NB4 (cell line): ENCODE results near the gene COPS6.

Experiments used
- TF ChIP-seq, protein P1 (sequence below): IDR thresholded peaks from 2 replicates; pipeline ENCODE4 v1.6.1; 2011; ENCODE audit warnings: low read depth, low read length
- TF ChIP-seq, protein P2 (sequence below): IDR thresholded peaks from one replicate; pipeline ENCODE4 v1.5.1; 2012; ENCODE audit warnings: low read depth, low read length

DNA sequence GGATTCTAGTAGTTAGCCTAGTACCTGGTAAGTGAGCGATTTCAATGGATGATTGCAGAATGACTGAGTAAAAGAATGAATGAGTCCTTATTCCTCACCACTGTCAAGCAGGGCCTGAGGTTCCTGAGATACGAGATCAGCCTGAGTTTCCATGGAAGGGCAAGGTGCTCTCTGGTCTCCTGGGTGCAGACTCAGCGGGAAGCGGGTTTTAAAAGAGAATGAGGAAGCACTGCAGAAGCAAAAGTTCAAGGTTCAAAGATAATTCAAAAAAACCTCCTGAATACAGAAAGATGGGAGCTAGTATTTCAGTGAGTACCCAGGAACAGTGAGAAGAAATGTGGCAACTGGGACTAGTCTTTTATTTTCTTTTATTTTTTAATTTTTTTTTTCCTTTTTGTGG lies 11.6 kb upstream of the COPS6 start:
- TF ChIP-seq, protein P1, sequence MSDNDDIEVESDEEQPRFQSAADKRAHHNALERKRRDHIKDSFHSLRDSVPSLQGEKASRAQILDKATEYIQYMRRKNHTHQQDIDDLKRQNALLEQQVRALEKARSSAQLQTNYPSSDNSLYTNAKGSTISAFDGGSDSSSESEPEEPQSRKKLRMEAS, result no peak
- TF ChIP-seq, protein P2, sequence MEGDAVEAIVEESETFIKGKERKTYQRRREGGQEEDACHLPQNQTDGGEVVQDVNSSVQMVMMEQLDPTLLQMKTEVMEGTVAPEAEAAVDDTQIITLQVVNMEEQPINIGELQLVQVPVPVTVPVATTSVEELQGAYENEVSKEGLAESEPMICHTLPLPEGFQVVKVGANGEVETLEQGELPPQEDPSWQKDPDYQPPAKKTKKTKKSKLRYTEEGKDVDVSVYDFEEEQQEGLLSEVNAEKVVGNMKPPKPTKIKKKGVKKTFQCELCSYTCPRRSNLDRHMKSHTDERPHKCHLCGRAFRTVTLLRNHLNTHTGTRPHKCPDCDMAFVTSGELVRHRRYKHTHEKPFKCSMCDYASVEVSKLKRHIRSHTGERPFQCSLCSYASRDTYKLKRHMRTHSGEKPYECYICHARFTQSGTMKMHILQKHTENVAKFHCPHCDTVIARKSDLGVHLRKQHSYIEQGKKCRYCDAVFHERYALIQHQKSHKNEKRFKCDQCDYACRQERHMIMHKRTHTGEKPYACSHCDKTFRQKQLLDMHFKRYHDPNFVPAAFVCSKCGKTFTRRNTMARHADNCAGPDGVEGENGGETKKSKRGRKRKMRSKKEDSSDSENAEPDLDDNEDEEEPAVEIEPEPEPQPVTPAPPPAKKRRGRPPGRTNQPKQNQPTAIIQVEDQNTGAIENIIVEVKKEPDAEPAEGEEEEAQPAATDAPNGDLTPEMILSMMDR, result no peak
